K562 (cell line): Measurements from ENCODE around the gene RGS14. TPM values are rescaled to one million over a fixed set of nuclear protein-coding genes. Genes with fewer than 3 reads are reported as not detected.
A peak's percentile ranks its signal among the peaks of the same experiment; 100 is the strongest.

Experiments used
- ATF1 ChIP-seq, 2 experiments: fragments of 450-650 bp in 1 of 2; IDR thresholded peaks; 2 replicates each; pipeline ENCODE4 v1.6.1; 2016; ENCODE audit warnings: missing compliant biosample characterization in 1 of 2, missing genetic modification characterization in 1 of 2
- CREB3 ChIP-seq: fragments of 450-650 bp; conservative IDR thresholded peaks from 2 replicates; pipeline ENCODE4 v1.6.1; 2016; ENCODE audit warnings: missing genetic modification characterization, low read depth, mild to moderate bottlenecking, missing compliant biosample characterization, moderate library complexity
- DPF2 ChIP-seq: fragments of 450-650 bp; IDR thresholded peaks from 2 replicates; pipeline ENCODE4 v1.6.1; 2016
- ESRRA ChIP-seq: fragments of 450-650 bp; IDR thresholded peaks from 2 replicates; pipeline ENCODE4 v1.6.1; 2014; ENCODE audit warnings: low read depth, mild to moderate bottlenecking, moderate library complexity, borderline replicate concordance
- FOXJ3 ChIP-seq: sonication (generic); formaldehyde crosslinking; IDR thresholded peaks from 2 replicates; pipeline ENCODE4 v1.4.0; 2020; ENCODE audit warnings: mild to moderate bottlenecking, missing genetic modification reagents
- GABPB1 ChIP-seq: sonication (generic); formaldehyde crosslinking; IDR thresholded peaks from 2 replicates; pipeline ENCODE4 v1.8.0; 2022; ENCODE audit warnings: mild to moderate bottlenecking, missing genetic modification reagents
- JUND ChIP-seq, 2 experiments: IDR thresholded peaks; 2 replicates in 1 of 2; 3 replicates in 1 of 2; pipeline ENCODE4 v1.6.1; 2011; ENCODE audit warnings: borderline replicate concordance in 2 of 2, low read depth in 2 of 2, low read length in 2 of 2, improper control_type of control experiment in 1 of 2, missing biosample characterization in 1 of 2, missing genetic modification characterization in 1 of 2, missing genetic modification reagents in 1 of 2
- KHSRP ChIP-seq: fragments of 450-650 bp; IDR thresholded peaks from 2 replicates; pipeline ENCODE4 v1.6.1; 2017
- MLLT1 ChIP-seq, 2 experiments: fragments of 450-650 bp; IDR thresholded peaks; 2 replicates each; pipeline ENCODE4 v1.6.1; 2016
- NCOA2 ChIP-seq, 2 experiments: fragments of 450-650 bp; IDR thresholded peaks; 2 replicates each; pipeline ENCODE4 v1.6.1; 2018; ENCODE audit warnings: mild to moderate bottlenecking in 2 of 2, moderate library complexity in 1 of 2; ENCODE audit not compliant: partially characterized antibody in 2 of 2
- PCBP1 ChIP-seq: fragments of 200-400 bp; formaldehyde crosslinking; IDR thresholded peaks from 2 replicates; pipeline ENCODE4 v1.6.1; 2018; ENCODE audit warnings: mild to moderate bottlenecking, low read depth, low read length; ENCODE audit not compliant: poor library complexity, severe bottlenecking
- PRMT5 ChIP-seq: sonication (generic); formaldehyde crosslinking; IDR thresholded peaks from 2 replicates; pipeline ENCODE4 v1.5.0; 2020; ENCODE audit warnings: missing genetic modification reagents
- PYGO2 ChIP-seq: fragments of 450-650 bp; IDR thresholded peaks from 2 replicates; pipeline ENCODE4 v1.6.1; 2016; ENCODE audit warnings: mild to moderate bottlenecking, missing genetic modification characterization, moderate library complexity, missing compliant biosample characterization
- RUNX1 ChIP-seq: sonication (generic); IDR thresholded peaks from 2 replicates; pipeline ENCODE4 v1.6.1; 2016; ENCODE audit warnings: antibody characterized with exemption, low read depth
- SMARCE1 ChIP-seq: fragments of 450-650 bp; IDR thresholded peaks from 2 replicates; pipeline ENCODE4 v1.7.1; 2016; ENCODE audit warnings: mild to moderate bottlenecking
- TBP ChIP-seq: optimal IDR thresholded peaks from 2 replicates; pipeline ENCODE3; 2011; ENCODE audit warnings: low read depth, low read length, improper control_type of control experiment
- U2AF1 ChIP-seq: fragments of 200-400 bp; formaldehyde crosslinking; optimal IDR thresholded peaks from 2 replicates; pipeline ENCODE3; 2017; ENCODE audit warnings: mild to moderate bottlenecking, low read depth, low read length, moderate library complexity
- UBTF ChIP-seq, 2 experiments: IDR thresholded peaks; 2 replicates each; pipeline ENCODE4 v1.6.1; 2012; ENCODE audit warnings: improper control_type of control experiment in 2 of 2, low read depth in 2 of 2, low read length in 2 of 2, borderline replicate concordance in 1 of 2
- ZNF165 ChIP-seq: fragments of 250-450 bp; sonication (Bioruptor Pico); IDR thresholded peaks from 2 replicates; pipeline ENCODE4 v1.4.0; 2020; ENCODE audit warnings: borderline replicate concordance
- ZNF280A ChIP-seq: fragments of 450-650 bp; IDR thresholded peaks from 2 replicates; pipeline ENCODE4 v1.6.1; 2018; ENCODE audit warnings: mild to moderate bottlenecking, low read depth; ENCODE audit not compliant: partially characterized antibody
- polyA plus RNA-seq, 8 experiments: library from polyadenylated mRNA; depleted of rRNA in 4 of 8; stranded (reverse) in 5 of 8; unstranded in 3 of 8; fragments of >200 nt; fragmentation: Nextera tagmentation in 2 of 8; fragmentation: Illumina TruSeq in 1 of 8; extraction: Ambion mirVana in 2 of 8; extraction: Trizol in 1 of 8; gene quantifications; 2 replicates each; pipeline versions ENCODE4 v1.2.1 to v1.2.3, GENCODE V29; 2011 to 2014; ENCODE audit warnings: inconsistent platforms in 1 of 8, missing spikeins in 1 of 8
- total RNA-seq, 7 experiments: library from RNA; depleted of rRNA in 6 of 7; stranded (reverse); fragments of >200 nt in 6 of 7; fragmentation: Illumina TruSeq in 2 of 7; extraction: Trizol in 2 of 7; gene quantifications; 2 replicates each; pipeline versions ENCODE4 v1.2.1 to v1.2.3, GENCODE V29; 2011 to 2021; ENCODE audit warnings: low replicate concordance in 1 of 7

RGS14 gene
- total and polyA plus RNA-seq, 9 of the 15 experiments (the other 6 are each of a cell fraction or from before 2014, with no cell fraction given): 0.28 to 75.9 (median 34.5) TPM

GRCh38 chr5:177378884-177379883, 21.5 kb downstream of the RGS14 start (continued):
- TF ChIP-seq RUNX1 (no peak), NCOA2 (IDR thresholded peaks at IDR 0.05; ENCODE audit: partially characterized antibody in 2 of 2) (peak in 1 of 2 experiments; percentile 68), GABPB1 (CRISPR knock-in tag) (peak; percentile 63), TBP (peak; percentile 40), PCBP1 (no peak), DPF2 (peak; percentile 84), ZNF165 (CRISPR knock-in tag) (no peak), U2AF1 (no peak), UBTF (IDR thresholded peaks at IDR 0.05; ENCODE audit: borderline replicate concordance in 1 of 2, low read depth in 2 of 2, low read length in 2 of 2) (peak in 1 of 2 experiments; percentile 62; a peak in 1 of 4 replicates), ZNF280A (peak; percentile 43), JUND (IDR thresholded peaks at IDR 0.05; ENCODE audit: borderline replicate concordance, low read depth, low read length) (peak; percentile 80), JUND (tag; IDR thresholded peaks at IDR 0.05; ENCODE audit: borderline replicate concordance, low read depth, low read length) (peak; percentile 93), CREB3 (tag) (peak; percentile 95), MLLT1 (IDR thresholded peaks at IDR 0.05) (peak; percentile 82 to 86; a peak in 3 of 4 replicates), FOXJ3 (CRISPR knock-in tag) (no peak), KHSRP (no peak; the same call in 1 of the 2 replicates), ESRRA (no peak), ATF1 (CRISPR knock-in tag; IDR thresholded peaks at IDR 0.05) (no peak), ATF1 (tag; IDR thresholded peaks at IDR 0.05) (peak; percentile 70), SMARCE1 (peak; percentile 80), PRMT5 (CRISPR knock-in tag) (no peak), PYGO2 (peak; percentile 56; the same call in 1 of the 2 replicates)
